Endothelial cell of umbilical vein (primary cell): Measurements from ENCODE around the gene NMB.

ENCODE experiments used
- EZH2 ChIP-seq: IDR thresholded peaks from 2 replicates; pipeline ENCODE4 v1.6.1; 2012; ENCODE audit warnings: borderline replicate concordance, low read depth, mild to moderate bottlenecking, moderate library complexity, low read length, inconsistent platforms; ENCODE audit not compliant: severe bottlenecking
- FOS ChIP-seq: IDR thresholded peaks from 2 replicates; pipeline ENCODE4 v1.6.1; 2011; ENCODE audit warnings: mild to moderate bottlenecking, low read length, moderate library complexity, borderline replicate concordance; ENCODE audit not compliant: insufficient read depth
- GATA2 ChIP-seq: IDR thresholded peaks from 2 replicates; pipeline ENCODE4 v1.7.0; 2011; ENCODE audit warnings: low read depth, mild to moderate bottlenecking, moderate library complexity, mixed read lengths, low read length; ENCODE audit not compliant: insufficient read length, insufficient read depth
- JUN ChIP-seq: IDR thresholded peaks from 2 replicates; pipeline ENCODE4 v1.6.1; 2011; ENCODE audit warnings: borderline replicate concordance, low read depth; ENCODE audit not compliant: insufficient read length, insufficient read depth
- MYC ChIP-seq: IDR thresholded peaks from one replicate; pipeline ENCODE4 v1.6.1; 2011; ENCODE audit warnings: mild to moderate bottlenecking, low read depth, low read length
- POLR2A ChIP-seq: IDR thresholded peaks from 2 replicates; pipeline ENCODE4 v1.6.1; 2012; ENCODE audit warnings: low read depth, mild to moderate bottlenecking, control low read depth, low read length
- POLR2AphosphoS5 ChIP-seq: IDR thresholded peaks from 2 replicates; pipeline ENCODE4 v1.6.1; 2012; ENCODE audit warnings: low read depth, mild to moderate bottlenecking, control low read depth, low read length, moderate library complexity; ENCODE audit not compliant: insufficient read depth
- TF ChIP-seq, protein P1 (sequence below): IDR thresholded peaks from 2 replicates; pipeline ENCODE4 v1.6.1; 2011; ENCODE audit not compliant: insufficient read depth, insufficient read length
- TF ChIP-seq, protein P2 (sequence below), 2 donors: IDR thresholded peaks; 1 replicate in 1 of 2; 2 replicates in 1 of 2; pipeline ENCODE4 v1.5.1; 2011; ENCODE audit warnings: low read length in 2 of 2, mild to moderate bottlenecking in 2 of 2, moderate library complexity in 2 of 2, control low read depth in 1 of 2, inconsistent platforms in 1 of 2, low read depth in 1 of 2; ENCODE audit not compliant: insufficient read depth in 1 of 2; ENCODE audit errors: extremely low read depth in 1 of 2

- TF ChIP-seq JUN (no peak), POLR2A (no peak), EZH2 (no peak), POLR2AphosphoS5 (no peak), MYC (no peak), FOS (no peak), GATA2 (no peak)
- TF ChIP-seq, protein P1, sequence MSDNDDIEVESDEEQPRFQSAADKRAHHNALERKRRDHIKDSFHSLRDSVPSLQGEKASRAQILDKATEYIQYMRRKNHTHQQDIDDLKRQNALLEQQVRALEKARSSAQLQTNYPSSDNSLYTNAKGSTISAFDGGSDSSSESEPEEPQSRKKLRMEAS, result no peak
- TF ChIP-seq, protein P2, sequence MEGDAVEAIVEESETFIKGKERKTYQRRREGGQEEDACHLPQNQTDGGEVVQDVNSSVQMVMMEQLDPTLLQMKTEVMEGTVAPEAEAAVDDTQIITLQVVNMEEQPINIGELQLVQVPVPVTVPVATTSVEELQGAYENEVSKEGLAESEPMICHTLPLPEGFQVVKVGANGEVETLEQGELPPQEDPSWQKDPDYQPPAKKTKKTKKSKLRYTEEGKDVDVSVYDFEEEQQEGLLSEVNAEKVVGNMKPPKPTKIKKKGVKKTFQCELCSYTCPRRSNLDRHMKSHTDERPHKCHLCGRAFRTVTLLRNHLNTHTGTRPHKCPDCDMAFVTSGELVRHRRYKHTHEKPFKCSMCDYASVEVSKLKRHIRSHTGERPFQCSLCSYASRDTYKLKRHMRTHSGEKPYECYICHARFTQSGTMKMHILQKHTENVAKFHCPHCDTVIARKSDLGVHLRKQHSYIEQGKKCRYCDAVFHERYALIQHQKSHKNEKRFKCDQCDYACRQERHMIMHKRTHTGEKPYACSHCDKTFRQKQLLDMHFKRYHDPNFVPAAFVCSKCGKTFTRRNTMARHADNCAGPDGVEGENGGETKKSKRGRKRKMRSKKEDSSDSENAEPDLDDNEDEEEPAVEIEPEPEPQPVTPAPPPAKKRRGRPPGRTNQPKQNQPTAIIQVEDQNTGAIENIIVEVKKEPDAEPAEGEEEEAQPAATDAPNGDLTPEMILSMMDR (IDR thresholded peaks at IDR 0.05; ENCODE audit: extremely low read depth in 1 of 2, insufficient read depth in 1 of 2, low read depth in 1 of 2, low read length in 2 of 2), result no peak
These were observed 29.0 kb downstream of the NMB start for GRCh38 chr15:84629033-84629432.
